Measurements from ENCODE around the gene INPP5A.

Gene INPP5A

GRCh38 chr10:132579027-132579859 lies 41.7 kb downstream of the INPP5A start:
- Histone ChIP-seq H3K27ac (no peak overlapping the region), H3K4me3 (ENCODE audit: low read depth, low read length) (no peak overlapping the region), H3K27me3 (replicated peaks) (no peaks in the 10 kb centered on the region), H3K36me3 (replicated peaks) (no peaks in the 10 kb centered on the region)
- in situ Hi-C loops (cut with HindIII; ENCODE audit: low pct_ligation_motif_present, low sequenced_read_pairs) = no loop called here
- DNase-seq = no peak
- no peak for TF ChIP-seq CTCF (IDR thresholded peaks at IDR 0.05; ENCODE audit: low read depth, low read length, missing control alignments)

GRCh38 chr10:132580143-132580542 lies 42.6 kb downstream of the INPP5A start:
- Histone ChIP-seq H3K27ac (no peak overlapping the region), H3K36me3 (replicated peaks) (no peaks in the 10 kb centered on the region), H3K4me3 (ENCODE audit: low read depth, low read length) (no peak overlapping the region), H3K27me3 (replicated peaks) (no peaks in the 10 kb centered on the region)
- TF ChIP-seq CTCF (IDR thresholded peaks at IDR 0.05; ENCODE audit: low read depth, low read length, missing control alignments) = no peak
- DNase-seq = no peak
- in situ Hi-C loops (cut with HindIII; ENCODE audit: low pct_ligation_motif_present, low sequenced_read_pairs) = no loop called here

GRCh38 chr10:132580617-132581016 lies 43.0 kb downstream of the INPP5A start:
- no peak for TF ChIP-seq CTCF (IDR thresholded peaks at IDR 0.05; ENCODE audit: low read depth, low read length, missing control alignments)
- Histone ChIP-seq H3K36me3 (replicated peaks) (no peaks in the 10 kb centered on the region), H3K27ac (no peak overlapping the region), H3K4me3 (ENCODE audit: low read depth, low read length) (no peak overlapping the region), H3K27me3 (replicated peaks) (no peaks in the 10 kb centered on the region)
- no peak for DNase-seq
- in situ Hi-C loops (cut with HindIII; ENCODE audit: low pct_ligation_motif_present, low sequenced_read_pairs) = no loop called here

- no peak overlapping the region for H3K27ac ChIP-seq
- in situ Hi-C loops (cut with HindIII; ENCODE audit: low pct_ligation_motif_present, low sequenced_read_pairs) = no loop called here
- H3K36me3 ChIP-seq (replicated peaks) = no peaks in the 10 kb centered on the region
- no peak for DNase-seq
- no peak for TF ChIP-seq CTCF (IDR thresholded peaks at IDR 0.05; ENCODE audit: low read depth, low read length, missing control alignments)
- no peak overlapping the region for H3K4me3 ChIP-seq (ENCODE audit: low read depth, low read length)
- H3K27me3 ChIP-seq (replicated peaks) = no peaks in the 10 kb centered on the region
Observed at GRCh38 chr10:132582137-132582536, 44.5 kb downstream of the INPP5A start.

- no peaks in the 10 kb centered on the region for H3K36me3 ChIP-seq (replicated peaks)
- TF ChIP-seq CTCF (IDR thresholded peaks at IDR 0.05; ENCODE audit: low read depth, low read length, missing control alignments) = no peak
- in situ Hi-C loops (cut with HindIII; ENCODE audit: low pct_ligation_motif_present, low sequenced_read_pairs) = no loop called here
Observed at GRCh38 chr10:132582771-132583170, 45.2 kb downstream of the INPP5A start.

GRCh38 chr10:132583456-132583855 lies 45.9 kb downstream of the INPP5A start:
- Histone ChIP-seq H3K27me3 (replicated peaks) (no peaks in the 10 kb centered on the region), H3K4me3 (ENCODE audit: low read depth, low read length) (no peak overlapping the region), H3K27ac (no peak overlapping the region), H3K36me3 (replicated peaks) (no peaks in the 10 kb centered on the region)
- no peak for DNase-seq
- in situ Hi-C loops (cut with HindIII; ENCODE audit: low pct_ligation_motif_present, low sequenced_read_pairs) = no loop called here
- TF ChIP-seq CTCF (IDR thresholded peaks at IDR 0.05; ENCODE audit: low read depth, low read length, missing control alignments) = no peak

More at GRCh38 chr10:132582771-132583170, 45.2 kb downstream of the INPP5A start:
- Histone ChIP-seq H3K4me3 (ENCODE audit: low read depth, low read length) (no peak overlapping the region), H3K27ac (no peak overlapping the region), H3K27me3 (replicated peaks) (no peaks in the 10 kb centered on the region)
- DNase-seq = no peak
